SK-N-SH (cell line): ENCODE data around the gene ALAD. TPM values are rescaled to one million over a fixed set of nuclear protein-coding genes. Genes with fewer than 3 reads are reported as not detected.

ENCODE experiments used
- CTCF ChIA-PET: fragments of 300-600, 350-600 bp; formaldehyde crosslinking; extraction: SDS; loops from one replicate; lab custom pipeline; 2021; lab: Yijun Ruan, JAX
- POLR2A ChIA-PET: fragments of 350-600 bp; sonication (Branson Sonifier 250); formaldehyde crosslinking; extraction: SDS; loops from one replicate; lab custom pipeline; 2020; ENCODE audit warnings: antibody characterized with exemption, inconsistent platforms; lab: Yijun Ruan, JAX
- DNase-seq: peaks from one replicate; pipeline ENCODE4 v3.0.0; 2012
- H2AFZ ChIP-seq: fragments of 200-600 bp; sonication (generic); 2 replicates; pipeline ENCODE4 v1.8.1; 2016; ENCODE audit warnings: antibody characterized with exemption, mild to moderate bottlenecking, low read depth
- H3F3A ChIP-seq: fragments of 200-600 bp; sonication (generic); replicated peaks from 2 replicates; pipeline ENCODE3; 2016; ENCODE audit warnings: antibody characterized with exemption, mild to moderate bottlenecking; ENCODE audit not compliant: insufficient read depth
- H3K27ac ChIP-seq, 2 experiments: fragments of 200-500 bp in 1 of 2; fragments of 200-600 bp in 1 of 2; sonication (Bioruptor generic) in 1 of 2; sonication (generic), shearing (Covaris generic) in 1 of 2; 2 replicates each; pipeline versions ENCODE4 v1.5.1 to v1.6.1; 2014 to 2016; ENCODE audit warnings: low read depth in 2 of 2, inconsistent platforms in 1 of 2, low read length in 1 of 2, mild to moderate bottlenecking in 1 of 2, mixed read lengths in 1 of 2
- H3K27me3 ChIP-seq: fragments of 200-600 bp; sonication (generic), shearing (Covaris generic); 2 replicates; pipeline ENCODE4 v1.6.1; 2016; ENCODE audit warnings: mixed run types; ENCODE audit not compliant: insufficient read depth
- H3K36me3 ChIP-seq, 2 experiments: fragments of 200-500 bp in 1 of 2; fragments of 200-600 bp in 1 of 2; sonication (Bioruptor generic) in 1 of 2; sonication (generic) in 1 of 2; replicated peaks in 1 of 2; 2 replicates each; pipeline versions ENCODE3 to v1.5.1; 2014 to 2016; ENCODE audit warnings: low read length in 1 of 2, mild to moderate bottlenecking in 1 of 2; ENCODE audit not compliant: insufficient read depth in 2 of 2, control insufficient read depth in 1 of 2
- H3K4me1 ChIP-seq, 2 experiments: fragments of 200-500 bp in 1 of 2; fragments of 200-600 bp in 1 of 2; sonication (Bioruptor generic) in 1 of 2; sonication (generic), shearing (Covaris generic) in 1 of 2; 2 replicates each; pipeline versions ENCODE4 v1.5.1 to v1.6.1; 2014 to 2016; ENCODE audit warnings: low read depth in 1 of 2, low read length in 1 of 2, mixed run types in 1 of 2; ENCODE audit not compliant: insufficient read depth in 2 of 2, control insufficient read depth in 1 of 2
- H3K4me2 ChIP-seq: fragments of 200-600 bp; sonication (generic), shearing (Covaris generic); 2 replicates; pipeline ENCODE4 v1.6.1; 2017; ENCODE audit warnings: mixed run types
- H3K4me3 ChIP-seq, 2 experiments: fragments of 200-500 bp in 1 of 2; fragments of 200-600 bp in 1 of 2; sonication (Bioruptor generic) in 1 of 2; sonication (generic), shearing (Covaris generic) in 1 of 2; 2 replicates each; pipeline versions ENCODE4 v1.5.1 to v1.8.1; 2014 to 2016; ENCODE audit warnings: low read depth in 2 of 2, inconsistent platforms in 1 of 2, low read length in 1 of 2, mild to moderate bottlenecking in 1 of 2, mixed read lengths in 1 of 2, moderate library complexity in 1 of 2
- H3K79me2 ChIP-seq: fragments of 200-600 bp; sonication (generic); 2 replicates; pipeline ENCODE4 v1.8.1; 2017; ENCODE audit warnings: mild to moderate bottlenecking; ENCODE audit not compliant: insufficient read depth
- H3K9ac ChIP-seq: fragments of 200-600 bp; sonication (generic); 2 replicates; pipeline ENCODE4 v1.6.1; 2017; ENCODE audit warnings: mixed run types
- H3K9me2 ChIP-seq: fragments of 200-600 bp; sonication (generic); 2 replicates; pipeline ENCODE4 v1.6.1; 2017; ENCODE audit warnings: mixed run types
- H3K9me3 ChIP-seq: fragments of 200-600 bp; sonication (generic); 2 replicates; pipeline ENCODE4 v1.6.1; 2017; ENCODE audit warnings: mixed run types, mild to moderate bottlenecking, moderate library complexity
- H4K20me1 ChIP-seq: fragments of 200-600 bp; sonication (generic); 2 replicates; pipeline ENCODE4 v1.6.1; 2017; ENCODE audit warnings: mild to moderate bottlenecking, mixed run types; ENCODE audit not compliant: insufficient read depth
- FOSL2 ChIP-seq: IDR thresholded peaks from 2 replicates; pipeline ENCODE4 v1.4.0; 2012; ENCODE audit warnings: low read depth, mild to moderate bottlenecking, moderate library complexity, borderline replicate concordance
- GATA2 ChIP-seq: sonication (generic); formaldehyde crosslinking; IDR thresholded peaks from 2 replicates; pipeline ENCODE4 v1.5.0; 2020; ENCODE audit warnings: mild to moderate bottlenecking, missing genetic modification reagents
- JUND ChIP-seq: IDR thresholded peaks from 2 replicates; pipeline ENCODE4 v1.4.0; 2012
- NFIC ChIP-seq: IDR thresholded peaks from 2 replicates; pipeline ENCODE4 v1.4.0; 2012; ENCODE audit warnings: borderline replicate concordance
- NRF1 ChIP-seq: IDR thresholded peaks from 2 replicates; pipeline ENCODE4 v1.6.1; 2012; ENCODE audit warnings: low read depth, mild to moderate bottlenecking, low read length
- RAD21 ChIP-seq: IDR thresholded peaks from 2 replicates; pipeline ENCODE4 v1.6.1; 2012; ENCODE audit warnings: mild to moderate bottlenecking, low read length
- RFX5 ChIP-seq: IDR thresholded peaks from 2 replicates; pipeline ENCODE4 v1.6.1; 2012; ENCODE audit warnings: mild to moderate bottlenecking, improper control_type of control experiment, low read length
- RXRA ChIP-seq: IDR thresholded peaks from 2 replicates; pipeline ENCODE4 v1.4.0; 2012; ENCODE audit warnings: low read depth, mild to moderate bottlenecking, borderline replicate concordance
- SIN3A ChIP-seq: IDR thresholded peaks from 2 replicates; pipeline ENCODE4 v1.6.1; 2012; ENCODE audit warnings: low read depth, mild to moderate bottlenecking, low read length, moderate library complexity, borderline replicate concordance
- TEAD4 ChIP-seq: IDR thresholded peaks from 2 replicates; pipeline ENCODE4 v1.4.0; 2012; ENCODE audit warnings: mild to moderate bottlenecking, borderline replicate concordance; ENCODE audit not compliant: insufficient read depth
- YY1 ChIP-seq: IDR thresholded peaks from 2 replicates; pipeline ENCODE4 v1.4.0; 2012; ENCODE audit warnings: low read depth, mild to moderate bottlenecking
- WGBS: methylation state at CpG from one replicate; pipeline ENCODE4 v1.1.6; 2017; ENCODE audit warnings: low lambda C conversion rate; 5-methylcytosine and 5-hydroxymethylcytosine counted together
- polyA plus RNA-seq, 3 experiments: library from polyadenylated mRNA; depleted of rRNA; stranded (reverse); fragments of >200 nt; gene quantifications; 2 replicates each; pipeline ENCODE4 v1.2.3, GENCODE V29; 2012
- TF ChIP-seq, protein P1 (sequence below): IDR thresholded peaks from 2 replicates; pipeline ENCODE4 v1.4.0; 2012; ENCODE audit warnings: low read depth, borderline replicate concordance
- TF ChIP-seq, protein P2 (sequence below): IDR thresholded peaks from 2 replicates; pipeline ENCODE4 v1.4.0; 2012; ENCODE audit warnings: low read depth, borderline replicate concordance
- TF ChIP-seq, protein P3 (sequence below): IDR thresholded peaks from 2 replicates; pipeline ENCODE4; 2012

Gene ALAD
- polyA plus RNA-seq, 1 of the 3 experiments (the other 2 are of a cell fraction), result 10.7 TPM

DNA sequence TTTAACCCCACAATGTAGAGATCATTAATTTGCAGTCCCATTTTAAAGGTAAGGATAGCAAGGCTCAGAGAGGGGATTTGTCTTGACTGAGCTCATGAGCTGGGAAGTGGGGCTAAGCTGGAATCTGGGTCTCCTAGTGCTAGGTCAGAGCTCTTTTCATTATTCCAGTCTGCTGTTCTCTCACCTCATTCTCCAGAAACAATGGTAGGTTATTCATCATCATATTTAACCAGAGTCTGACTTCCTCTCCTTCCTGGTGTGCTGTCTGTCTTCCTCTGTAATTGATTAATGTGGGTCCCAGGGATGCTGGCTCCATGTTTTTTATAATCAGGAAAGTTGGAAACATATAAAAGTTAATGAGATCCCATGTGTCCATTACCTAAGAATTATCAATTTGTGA lies 30.1 kb upstream of the ALAD start (continued):
- TF ChIP-seq RXRA (no peak), GATA2 (CRISPR knock-in tag) (no peak), JUND (no peak), RAD21 (no peak)

DNA sequence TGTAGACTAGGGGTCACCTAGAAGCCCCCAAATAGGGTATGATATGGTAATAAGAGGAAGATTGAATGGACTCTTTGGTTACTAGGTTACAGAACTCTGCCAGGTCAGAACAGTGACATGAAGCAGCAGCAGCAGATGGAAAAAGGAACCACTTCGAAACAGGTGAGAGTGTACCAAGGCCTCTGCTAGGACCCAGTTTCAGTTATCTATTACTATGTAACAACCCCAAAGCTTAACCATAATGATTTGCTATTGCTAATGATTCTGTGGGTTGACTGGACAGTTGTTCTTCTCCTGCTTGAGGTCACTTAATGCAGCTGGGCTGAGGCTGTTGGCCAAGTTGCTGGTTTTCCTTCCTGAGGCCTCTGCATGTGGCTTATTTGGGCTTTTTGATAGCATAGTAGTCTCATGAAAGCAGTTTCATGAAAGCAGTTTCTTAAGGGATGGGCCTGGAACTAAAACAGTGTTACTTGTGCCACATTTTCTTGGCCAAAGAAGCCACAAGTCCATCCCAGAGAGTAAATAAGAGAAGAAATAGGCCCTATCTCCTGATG lies 27.1 kb upstream of the ALAD start:
- no peaks in the 10 kb centered on the region for H3K9me2 ChIP-seq
- no peak overlapping the region for H2AFZ ChIP-seq
- POLR2A ChIA-PET, result interaction anchor here (1.0 kb wide), 1 partner anchor 18 kb away, joined by 4 read pairs; the partner anchor contains the start of genes C9orf43 and POLE3
- no peaks in the 10 kb centered on the region for H4K20me1 ChIP-seq
- DNase-seq, result no peak
- H3K9ac ChIP-seq, result no peak overlapping the region
- TF ChIP-seq TEAD4, result no peak
- TF ChIP-seq YY1, result no peak
- no peak for TF ChIP-seq FOSL2
- no peak for TF ChIP-seq NFIC
- no peak for TF ChIP-seq GATA2 (CRISPR knock-in tag)
- no peak for TF ChIP-seq NRF1
- TF ChIP-seq, protein P1, sequence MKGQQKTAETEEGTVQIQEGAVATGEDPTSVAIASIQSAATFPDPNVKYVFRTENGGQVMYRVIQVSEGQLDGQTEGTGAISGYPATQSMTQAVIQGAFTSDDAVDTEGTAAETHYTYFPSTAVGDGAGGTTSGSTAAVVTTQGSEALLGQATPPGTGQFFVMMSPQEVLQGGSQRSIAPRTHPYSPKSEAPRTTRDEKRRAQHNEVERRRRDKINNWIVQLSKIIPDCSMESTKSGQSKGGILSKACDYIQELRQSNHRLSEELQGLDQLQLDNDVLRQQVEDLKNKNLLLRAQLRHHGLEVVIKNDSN, result no peak
- TF ChIP-seq, protein P2, sequence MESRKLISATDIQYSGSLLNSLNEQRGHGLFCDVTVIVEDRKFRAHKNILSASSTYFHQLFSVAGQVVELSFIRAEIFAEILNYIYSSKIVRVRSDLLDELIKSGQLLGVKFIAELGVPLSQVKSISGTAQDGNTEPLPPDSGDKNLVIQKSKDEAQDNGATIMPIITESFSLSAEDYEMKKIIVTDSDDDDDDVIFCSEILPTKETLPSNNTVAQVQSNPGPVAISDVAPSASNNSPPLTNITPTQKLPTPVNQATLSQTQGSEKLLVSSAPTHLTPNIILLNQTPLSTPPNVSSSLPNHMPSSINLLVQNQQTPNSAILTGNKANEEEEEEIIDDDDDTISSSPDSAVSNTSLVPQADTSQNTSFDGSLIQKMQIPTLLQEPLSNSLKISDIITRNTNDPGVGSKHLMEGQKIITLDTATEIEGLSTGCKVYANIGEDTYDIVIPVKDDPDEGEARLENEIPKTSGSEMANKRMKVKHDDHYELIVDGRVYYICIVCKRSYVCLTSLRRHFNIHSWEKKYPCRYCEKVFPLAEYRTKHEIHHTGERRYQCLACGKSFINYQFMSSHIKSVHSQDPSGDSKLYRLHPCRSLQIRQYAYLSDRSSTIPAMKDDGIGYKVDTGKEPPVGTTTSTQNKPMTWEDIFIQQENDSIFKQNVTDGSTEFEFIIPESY, result no peak
- TF ChIP-seq RFX5, result no peak
- TF ChIP-seq SIN3A, result no peak
- TF ChIP-seq, protein P3, sequence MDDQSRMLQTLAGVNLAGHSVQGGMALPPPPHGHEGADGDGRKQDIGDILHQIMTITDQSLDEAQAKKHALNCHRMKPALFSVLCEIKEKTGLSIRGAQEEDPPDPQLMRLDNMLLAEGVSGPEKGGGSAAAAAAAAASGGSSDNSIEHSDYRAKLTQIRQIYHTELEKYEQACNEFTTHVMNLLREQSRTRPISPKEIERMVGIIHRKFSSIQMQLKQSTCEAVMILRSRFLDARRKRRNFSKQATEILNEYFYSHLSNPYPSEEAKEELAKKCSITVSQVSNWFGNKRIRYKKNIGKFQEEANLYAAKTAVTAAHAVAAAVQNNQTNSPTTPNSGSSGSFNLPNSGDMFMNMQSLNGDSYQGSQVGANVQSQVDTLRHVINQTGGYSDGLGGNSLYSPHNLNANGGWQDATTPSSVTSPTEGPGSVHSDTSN, result no peak
- WGBS, result 57% methylated on average over 1 of the region's 1 CpG
- H3K27ac ChIP-seq, result no peak overlapping the region
- peaks cover 5% of the 10 kb centered on the region; the same call in 1 of the 2 replicates for H3K27me3 ChIP-seq
- no peaks in the 10 kb centered on the region for H3K36me3 ChIP-seq
- no peak overlapping the region for H3K4me2 ChIP-seq
- no peaks in the 10 kb centered on the region for H3K9me3 ChIP-seq
- no peak overlapping the region for H3K4me3 ChIP-seq
- CTCF ChIA-PET, result interaction anchor here (1.2 to 1.9 kb wide), 3 partner anchors 18 to 230 kb away, joined by 3 to 9 read pairs (median 4); no protein-coding TSS in a partner anchor
- H3F3A ChIP-seq, result no peaks in the 10 kb centered on the region
- H3K4me1 ChIP-seq, result no peaks in the 10 kb centered on the region
- no peaks in the 10 kb centered on the region for H3K79me2 ChIP-seq
